KMS-11 (cell line): ENCODE data around the gene HIKESHI.

Source experiments
- H2AFZ ChIP-seq: fragments of 200-600 bp; sonication (generic); 2 replicates; pipeline ENCODE4 v1.6.1; 2016; ENCODE audit warnings: antibody characterized with exemption, mixed run types, low read depth
- H3K27ac ChIP-seq: fragments of 200-600 bp; sonication (generic); 2 replicates; pipeline ENCODE4 v1.6.1; 2016; ENCODE audit warnings: mild to moderate bottlenecking, mixed run types
- H3K27me3 ChIP-seq: fragments of 200-600 bp; sonication (generic); 2 replicates; pipeline ENCODE4 v1.6.1; 2017; ENCODE audit warnings: mild to moderate bottlenecking, low read depth, mixed run types, moderate library complexity; ENCODE audit not compliant: insufficient read depth
- H3K36me3 ChIP-seq: fragments of 200-600 bp; sonication (generic); 2 replicates; pipeline ENCODE4 v1.6.1; 2017; ENCODE audit warnings: mild to moderate bottlenecking, mixed run types; ENCODE audit not compliant: insufficient read depth
- H3K4me1 ChIP-seq: fragments of 200-600 bp; sonication (generic); 2 replicates; pipeline ENCODE4 v1.6.1; 2016; ENCODE audit warnings: mild to moderate bottlenecking, low read depth, mixed run types; ENCODE audit not compliant: poor library complexity, severe bottlenecking
- H3K4me2 ChIP-seq: fragments of 200-600 bp; sonication (generic); 2 replicates; pipeline ENCODE4 v1.7.0; 2016; ENCODE audit warnings: mild to moderate bottlenecking, mixed run types
- H3K4me3 ChIP-seq: fragments of 200-600 bp; sonication (generic); IDR thresholded peaks from 2 replicates; pipeline ENCODE4 v1.6.1; 2017; ENCODE audit warnings: low read depth, low read length, mixed read lengths; ENCODE audit not compliant: insufficient read depth
- H3K79me2 ChIP-seq: fragments of 200-600 bp; sonication (generic); 2 replicates; pipeline ENCODE4 v1.6.1; 2016; ENCODE audit warnings: low read depth, mixed run types; ENCODE audit not compliant: insufficient read depth
- H3K9ac ChIP-seq: fragments of 200-600 bp; sonication (generic); 2 replicates; pipeline ENCODE4 v1.6.1; 2016; ENCODE audit warnings: mild to moderate bottlenecking, mixed run types
- H4K20me1 ChIP-seq: fragments of 200-600 bp; sonication (generic); 2 replicates; pipeline ENCODE4 v1.6.1; 2016; ENCODE audit warnings: mild to moderate bottlenecking, mixed run types; ENCODE audit not compliant: insufficient read depth
- TF ChIP-seq, protein P1 (sequence below): fragments of 200-600 bp; sonication (generic); conservative IDR thresholded peaks from 2 replicates; pipeline ENCODE4 v1.6.1; 2017; ENCODE audit warnings: low read depth, mild to moderate bottlenecking, antibody characterized with exemption, low read length, moderate library complexity, mixed read lengths

The HIKESHI gene, protein sequence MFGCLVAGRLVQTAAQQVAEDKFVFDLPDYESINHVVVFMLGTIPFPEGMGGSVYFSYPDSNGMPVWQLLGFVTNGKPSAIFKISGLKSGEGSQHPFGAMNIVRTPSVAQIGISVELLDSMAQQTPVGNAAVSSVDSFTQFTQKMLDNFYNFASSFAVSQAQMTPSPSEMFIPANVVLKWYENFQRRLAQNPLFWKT

DNA sequence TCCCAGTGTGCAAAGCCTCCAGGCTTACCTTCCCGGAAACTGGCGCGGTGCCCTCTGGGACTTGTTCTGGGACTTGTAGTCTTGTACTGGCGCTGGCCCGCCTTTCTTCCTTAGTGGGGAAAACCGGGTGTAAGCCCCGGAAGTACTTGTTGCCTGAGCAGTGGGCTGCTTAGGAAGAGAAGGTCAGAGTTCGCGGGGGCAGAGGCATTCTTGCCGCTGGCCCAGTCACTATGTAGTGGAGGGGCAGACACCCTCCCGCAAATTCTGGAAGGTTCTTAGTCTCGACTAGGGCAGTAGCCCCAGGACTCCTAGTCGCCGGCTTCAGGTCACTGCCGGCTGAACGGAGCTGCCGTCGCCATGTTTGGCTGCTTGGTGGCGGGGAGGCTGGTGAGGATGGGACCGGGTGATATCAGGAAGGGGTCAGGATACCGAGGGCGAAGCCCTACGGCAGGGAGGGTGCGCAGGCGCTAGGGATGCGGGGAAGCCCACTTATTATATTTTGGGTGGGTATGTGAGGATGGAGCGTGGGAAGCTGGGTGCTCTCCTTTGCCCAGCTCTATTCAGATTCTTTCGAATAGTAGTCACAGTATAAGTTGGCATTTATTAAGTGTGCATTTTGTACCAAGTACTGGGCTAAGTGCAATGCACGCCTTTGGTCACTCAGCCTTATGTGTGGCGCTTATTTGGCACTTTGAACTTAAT, at the start of gene HIKESHI:
TSS of gene HIKESHI (plus strand) at position 149 of the 702 bp plus-strand sequence. CDS start at position 358, 209 bp downstream.
- Histone ChIP-seq H3K4me3 (peak within 1 kb of the TSS; percentile 86), H2AFZ (peak within 1 kb of the TSS; percentile 88), H3K4me1 (peaks cover 19% of the 10 kb centered on the region), H3K27ac (peak within 1 kb of the TSS; percentile 64), H3K27me3 (no peaks in the 10 kb centered on the region), H3K4me2 (peak within 1 kb of the TSS; percentile 69), H4K20me1 (no peaks in the 10 kb centered on the region), H3K79me2 (peaks cover 32% of the 10 kb centered on the region), H3K9ac (peak within 1 kb of the TSS; percentile 80), H3K36me3 (no peaks in the 10 kb centered on the region)
- TF ChIP-seq, protein P1, sequence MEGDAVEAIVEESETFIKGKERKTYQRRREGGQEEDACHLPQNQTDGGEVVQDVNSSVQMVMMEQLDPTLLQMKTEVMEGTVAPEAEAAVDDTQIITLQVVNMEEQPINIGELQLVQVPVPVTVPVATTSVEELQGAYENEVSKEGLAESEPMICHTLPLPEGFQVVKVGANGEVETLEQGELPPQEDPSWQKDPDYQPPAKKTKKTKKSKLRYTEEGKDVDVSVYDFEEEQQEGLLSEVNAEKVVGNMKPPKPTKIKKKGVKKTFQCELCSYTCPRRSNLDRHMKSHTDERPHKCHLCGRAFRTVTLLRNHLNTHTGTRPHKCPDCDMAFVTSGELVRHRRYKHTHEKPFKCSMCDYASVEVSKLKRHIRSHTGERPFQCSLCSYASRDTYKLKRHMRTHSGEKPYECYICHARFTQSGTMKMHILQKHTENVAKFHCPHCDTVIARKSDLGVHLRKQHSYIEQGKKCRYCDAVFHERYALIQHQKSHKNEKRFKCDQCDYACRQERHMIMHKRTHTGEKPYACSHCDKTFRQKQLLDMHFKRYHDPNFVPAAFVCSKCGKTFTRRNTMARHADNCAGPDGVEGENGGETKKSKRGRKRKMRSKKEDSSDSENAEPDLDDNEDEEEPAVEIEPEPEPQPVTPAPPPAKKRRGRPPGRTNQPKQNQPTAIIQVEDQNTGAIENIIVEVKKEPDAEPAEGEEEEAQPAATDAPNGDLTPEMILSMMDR = no peak

DNA sequence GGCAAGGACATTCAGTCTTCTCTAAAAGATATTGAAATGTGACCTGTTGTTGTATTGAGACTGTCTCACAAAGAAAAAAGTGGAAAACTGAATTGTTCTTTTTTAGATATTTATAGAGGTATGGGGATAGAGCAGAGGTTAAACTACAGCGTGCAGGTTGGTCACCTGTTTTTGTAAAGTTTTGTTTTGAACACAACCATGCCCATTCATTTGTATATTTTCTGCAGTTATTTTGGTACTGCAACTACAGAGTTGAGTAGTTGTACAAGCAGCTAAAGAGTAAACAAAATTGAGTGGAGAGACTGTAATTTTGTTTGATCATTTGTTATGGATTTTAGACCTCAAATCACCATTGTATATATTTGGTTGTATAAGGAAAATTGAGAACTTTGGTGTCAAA, 46.1 kb upstream of the HIKESHI start:
- peaks cover 12% of the 10 kb centered on the region for H3K4me1 ChIP-seq
- peaks cover 50% of the 10 kb centered on the region for H3K79me2 ChIP-seq
- H2AFZ ChIP-seq = no peak overlapping the region
- no peak overlapping the region for H3K27ac ChIP-seq
- H3K4me3 ChIP-seq = no peak overlapping the region
- no peaks in the 10 kb centered on the region for H3K36me3 ChIP-seq
- TF ChIP-seq, protein P1 = no peak
- H3K9ac ChIP-seq = no peak overlapping the region
- no peaks in the 10 kb centered on the region for H3K27me3 ChIP-seq
- peaks cover 10% of the 10 kb centered on the region for H4K20me1 ChIP-seq
- no peak overlapping the region for H3K4me2 ChIP-seq

DNA sequence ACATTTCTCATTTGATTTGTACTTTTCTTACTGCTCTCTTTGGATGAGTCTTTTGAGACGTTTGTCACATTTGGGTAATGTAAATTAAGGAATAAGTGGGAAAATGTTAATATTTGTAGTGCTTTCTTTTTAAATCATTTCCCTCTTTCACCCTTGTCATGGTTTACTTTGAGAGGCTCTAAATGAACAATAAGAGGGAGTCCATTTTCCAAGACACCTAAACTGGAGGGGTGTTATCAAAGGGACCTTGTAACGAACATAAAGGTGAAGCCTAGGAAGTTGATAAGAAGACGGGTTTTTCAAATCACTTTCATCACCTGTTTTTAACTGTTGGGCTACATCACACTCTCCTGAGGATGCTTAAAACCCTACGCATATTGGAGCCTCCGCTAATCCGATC, 45.4 kb upstream of the HIKESHI start:
- Histone ChIP-seq H3K36me3 (no peaks in the 10 kb centered on the region), H3K9ac (no peak overlapping the region), H3K27ac (no peak overlapping the region)

DNA sequence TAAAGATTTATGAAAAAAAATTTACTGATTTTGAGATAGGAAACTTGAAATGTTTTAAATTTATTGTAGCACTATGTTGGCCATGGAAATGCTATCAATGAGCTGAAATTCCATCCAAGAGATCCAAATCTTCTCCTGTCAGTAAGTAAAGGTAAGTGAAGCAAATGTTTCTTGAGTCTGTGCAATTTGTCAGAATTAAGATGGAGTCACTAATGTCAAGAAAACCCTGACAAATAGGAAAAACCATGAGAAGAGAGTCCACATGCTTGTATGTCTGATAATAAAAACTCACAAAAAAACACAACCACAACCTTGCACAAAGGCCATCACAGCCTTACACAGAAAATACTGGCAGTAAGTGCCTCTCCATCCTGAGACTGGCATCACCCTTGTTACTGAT, 44.6 kb upstream of the HIKESHI start:
- Histone ChIP-seq H3K27ac (no peak overlapping the region), H3K4me1 (no peaks in the 10 kb centered on the region), H2AFZ (no peak overlapping the region), H3K4me3 (no peak overlapping the region), H3K36me3 (no peaks in the 10 kb centered on the region), H4K20me1 (peaks cover 10% of the 10 kb centered on the region), H3K27me3 (no peaks in the 10 kb centered on the region), H3K4me2 (no peak overlapping the region), H3K79me2 (peaks cover 35% of the 10 kb centered on the region), H3K9ac (no peak overlapping the region)
- TF ChIP-seq, protein P1 = no peak

More for the DNA sequence above, 45.4 kb upstream of the HIKESHI start:
- Histone ChIP-seq H4K20me1 (peaks cover 10% of the 10 kb centered on the region), H3K79me2 (peaks cover 43% of the 10 kb centered on the region), H3K4me2 (no peak overlapping the region), H3K4me1 (peaks cover 5% of the 10 kb centered on the region), H3K27me3 (no peaks in the 10 kb centered on the region), H3K4me3 (no peak overlapping the region), H2AFZ (no peak overlapping the region)
- TF ChIP-seq, protein P1 = no peak
